Hepatocyte (in vitro differentiated cells): ENCODE measurements around the gene ALCAM.

Experiments used
- EZH2 ChIP-seq: fragments of 200-600 bp; sonication (generic); IDR thresholded peaks from 2 replicates; pipeline ENCODE4 v1.6.1; 2016; ENCODE audit warnings: antibody characterized with exemption, mild to moderate bottlenecking, borderline replicate concordance
- TF ChIP-seq, protein P1 (sequence below): fragments of 200-600 bp; sonication (generic); IDR thresholded peaks from 2 replicates; pipeline ENCODE4 v1.5.1; 2016; ENCODE audit warnings: antibody characterized with exemption, mild to moderate bottlenecking; ENCODE audit not compliant: poor library complexity

DNA sequence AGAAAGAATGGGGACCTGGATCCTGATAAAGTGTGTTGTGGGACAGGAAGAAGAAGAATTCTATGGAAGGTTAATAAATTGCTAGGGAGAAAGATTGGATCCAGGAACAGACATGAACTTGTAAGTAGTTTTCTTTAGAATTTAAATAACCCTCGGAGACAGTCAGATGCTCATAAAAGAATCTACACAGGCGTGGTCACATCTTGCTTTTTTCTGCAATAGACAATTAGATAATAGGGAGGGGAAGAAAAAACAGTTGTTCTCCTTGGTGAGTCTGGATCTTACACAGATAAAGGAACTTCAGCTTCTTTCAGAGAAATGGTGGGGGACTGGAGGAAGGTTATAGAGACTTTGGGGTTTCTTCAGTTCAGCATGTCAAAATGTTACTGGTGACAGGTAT lies 232.6 kb downstream of the ALCAM start:
- TF ChIP-seq, protein P1, sequence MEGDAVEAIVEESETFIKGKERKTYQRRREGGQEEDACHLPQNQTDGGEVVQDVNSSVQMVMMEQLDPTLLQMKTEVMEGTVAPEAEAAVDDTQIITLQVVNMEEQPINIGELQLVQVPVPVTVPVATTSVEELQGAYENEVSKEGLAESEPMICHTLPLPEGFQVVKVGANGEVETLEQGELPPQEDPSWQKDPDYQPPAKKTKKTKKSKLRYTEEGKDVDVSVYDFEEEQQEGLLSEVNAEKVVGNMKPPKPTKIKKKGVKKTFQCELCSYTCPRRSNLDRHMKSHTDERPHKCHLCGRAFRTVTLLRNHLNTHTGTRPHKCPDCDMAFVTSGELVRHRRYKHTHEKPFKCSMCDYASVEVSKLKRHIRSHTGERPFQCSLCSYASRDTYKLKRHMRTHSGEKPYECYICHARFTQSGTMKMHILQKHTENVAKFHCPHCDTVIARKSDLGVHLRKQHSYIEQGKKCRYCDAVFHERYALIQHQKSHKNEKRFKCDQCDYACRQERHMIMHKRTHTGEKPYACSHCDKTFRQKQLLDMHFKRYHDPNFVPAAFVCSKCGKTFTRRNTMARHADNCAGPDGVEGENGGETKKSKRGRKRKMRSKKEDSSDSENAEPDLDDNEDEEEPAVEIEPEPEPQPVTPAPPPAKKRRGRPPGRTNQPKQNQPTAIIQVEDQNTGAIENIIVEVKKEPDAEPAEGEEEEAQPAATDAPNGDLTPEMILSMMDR = no peak
- no peak for TF ChIP-seq EZH2
